PC-3 (cell line): ENCODE data around the gene NFIC.

Source experiments
- EZH2 ChIP-seq: fragments of 300-600 bp; sonication (generic); IDR thresholded peaks from one replicate; pipeline ENCODE4 v1.6.1; 2017; ENCODE audit warnings: antibody characterized with exemption, mild to moderate bottlenecking, low read length; ENCODE audit not compliant: unreplicated experiment
- EZH2phosphoT487 ChIP-seq: fragments of 300-600 bp; sonication (generic); IDR thresholded peaks from 2 replicates; pipeline ENCODE4 v1.6.1; 2018; ENCODE audit warnings: mild to moderate bottlenecking, antibody characterized with exemption, low read length, borderline replicate concordance
- TF ChIP-seq, protein P1 (sequence below): fragments of 300-600 bp; sonication (generic); conservative IDR thresholded peaks from 2 replicates; pipeline ENCODE4 v1.5.1; 2017; ENCODE audit warnings: antibody characterized with exemption, low read depth, mild to moderate bottlenecking, low read length

DNA sequence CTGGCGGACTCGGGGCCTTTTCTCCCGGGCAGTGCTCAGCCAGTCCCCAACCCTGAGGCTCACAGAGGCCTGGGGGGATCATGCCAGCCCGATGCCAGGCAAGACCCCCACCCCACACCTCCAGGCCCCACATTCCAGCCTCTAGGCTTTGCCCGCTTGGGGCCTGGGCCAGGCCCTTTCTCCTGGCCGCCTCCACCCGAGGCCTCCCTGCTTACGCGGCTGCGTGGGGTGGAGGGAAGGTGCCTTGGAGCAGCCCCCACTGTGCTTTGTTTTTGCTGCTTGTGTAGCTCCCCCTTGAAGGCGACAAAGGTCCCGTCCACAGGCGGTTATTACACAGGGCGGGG, 75.6 kb downstream of the NFIC start:
- TF ChIP-seq, protein P1, sequence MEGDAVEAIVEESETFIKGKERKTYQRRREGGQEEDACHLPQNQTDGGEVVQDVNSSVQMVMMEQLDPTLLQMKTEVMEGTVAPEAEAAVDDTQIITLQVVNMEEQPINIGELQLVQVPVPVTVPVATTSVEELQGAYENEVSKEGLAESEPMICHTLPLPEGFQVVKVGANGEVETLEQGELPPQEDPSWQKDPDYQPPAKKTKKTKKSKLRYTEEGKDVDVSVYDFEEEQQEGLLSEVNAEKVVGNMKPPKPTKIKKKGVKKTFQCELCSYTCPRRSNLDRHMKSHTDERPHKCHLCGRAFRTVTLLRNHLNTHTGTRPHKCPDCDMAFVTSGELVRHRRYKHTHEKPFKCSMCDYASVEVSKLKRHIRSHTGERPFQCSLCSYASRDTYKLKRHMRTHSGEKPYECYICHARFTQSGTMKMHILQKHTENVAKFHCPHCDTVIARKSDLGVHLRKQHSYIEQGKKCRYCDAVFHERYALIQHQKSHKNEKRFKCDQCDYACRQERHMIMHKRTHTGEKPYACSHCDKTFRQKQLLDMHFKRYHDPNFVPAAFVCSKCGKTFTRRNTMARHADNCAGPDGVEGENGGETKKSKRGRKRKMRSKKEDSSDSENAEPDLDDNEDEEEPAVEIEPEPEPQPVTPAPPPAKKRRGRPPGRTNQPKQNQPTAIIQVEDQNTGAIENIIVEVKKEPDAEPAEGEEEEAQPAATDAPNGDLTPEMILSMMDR: no peak
- no peak for TF ChIP-seq EZH2
- no peak for TF ChIP-seq EZH2phosphoT487
